ENCODE results near the gene PFAS.

Gene PFAS

GRCh38 chr17:8267480-8268147, 18.5 kb downstream of the PFAS start:
- DNase-seq (ENCODE audit: low spot score), result no peak

GRCh38 chr17:8268550-8269298, 19.6 kb downstream of the PFAS start:
- no peak for DNase-seq (ENCODE audit: low spot score)

GRCh38 chr17:8272421-8272820, 23.3 kb downstream of the PFAS start:
- DNase-seq (ENCODE audit: low spot score), result no peak

- DNase-seq (ENCODE audit: low spot score), result no peak
Measured at GRCh38 chr17:8273884-8274444, 24.9 kb downstream of the PFAS start.

- DNase-seq (ENCODE audit: low spot score), result no peak
Measured at GRCh38 chr17:8274816-8275215, 25.7 kb downstream of the PFAS start.

- peak; percentile 45 for DNase-seq (ENCODE audit: low spot score)
Measured at GRCh38 chr17:8275421-8276290, 26.6 kb downstream of the PFAS start.

GRCh38 chr17:8277317-8277716, 28.2 kb downstream of the PFAS start:
- no peak for DNase-seq (ENCODE audit: low spot score)

- no peak for DNase-seq (ENCODE audit: low spot score)
Measured at GRCh38 chr17:8282345-8282744, 33.3 kb downstream of the PFAS start.

- DNase-seq (ENCODE audit: low spot score), result no peak
Measured at GRCh38 chr17:8283356-8283755, 34.3 kb downstream of the PFAS start.

GRCh38 chr17:8284126-8284525, 35.0 kb downstream of the PFAS start:
- no peak for DNase-seq (ENCODE audit: low spot score)

- DNase-seq (ENCODE audit: low spot score), result no peak
Measured at GRCh38 chr17:8285270-8286181, 36.4 kb downstream of the PFAS start.

- DNase-seq (ENCODE audit: low spot score), result no peak
Measured at GRCh38 chr17:8287651-8288335, 38.7 kb downstream of the PFAS start.

GRCh38 chr17:8288336-8289102, 39.4 kb downstream of the PFAS start, which contains the start of gene RANGRF:
TSS of gene RANGRF (plus strand) at chr17:8288670. CDS start at chr17:8288789, 119 bp downstream.
- DNase-seq (ENCODE audit: low spot score), result peak; percentile 91

GRCh38 chr17:8289103-8289397, 40.0 kb downstream of the PFAS start:
- no peak for DNase-seq (ENCODE audit: low spot score)

GRCh38 chr17:8290043-8290442, 41.0 kb downstream of the PFAS start:
- no peak for DNase-seq (ENCODE audit: low spot score)

GRCh38 chr17:8292639-8293395, 43.7 kb downstream of the PFAS start:
- DNase-seq (ENCODE audit: low spot score), result no peak

GRCh38 chr17:8294361-8294760, 45.3 kb downstream of the PFAS start:
- DNase-seq (ENCODE audit: low spot score), result no peak

GRCh38 chr17:8294814-8295316, 45.8 kb downstream of the PFAS start:
- DNase-seq (ENCODE audit: low spot score), result no peak

- DNase-seq (ENCODE audit: low spot score), result no peak
Measured at GRCh38 chr17:8300226-8300625, 51.1 kb downstream of the PFAS start.

Data from SK-N-DZ (cell line).